ENCODE measurements around the gene CCNB1.
"Not testable (repeated sequence)": the region's sequence is repeated elsewhere in the genome, so short reads cannot be mapped to it uniquely, and the experiment has no call there.

Gene CCNB1

GRCh38 chr5:69137807-69138206 lies 29.1 kb upstream of the CCNB1 start:
- TF ChIP-seq, protein P1, sequence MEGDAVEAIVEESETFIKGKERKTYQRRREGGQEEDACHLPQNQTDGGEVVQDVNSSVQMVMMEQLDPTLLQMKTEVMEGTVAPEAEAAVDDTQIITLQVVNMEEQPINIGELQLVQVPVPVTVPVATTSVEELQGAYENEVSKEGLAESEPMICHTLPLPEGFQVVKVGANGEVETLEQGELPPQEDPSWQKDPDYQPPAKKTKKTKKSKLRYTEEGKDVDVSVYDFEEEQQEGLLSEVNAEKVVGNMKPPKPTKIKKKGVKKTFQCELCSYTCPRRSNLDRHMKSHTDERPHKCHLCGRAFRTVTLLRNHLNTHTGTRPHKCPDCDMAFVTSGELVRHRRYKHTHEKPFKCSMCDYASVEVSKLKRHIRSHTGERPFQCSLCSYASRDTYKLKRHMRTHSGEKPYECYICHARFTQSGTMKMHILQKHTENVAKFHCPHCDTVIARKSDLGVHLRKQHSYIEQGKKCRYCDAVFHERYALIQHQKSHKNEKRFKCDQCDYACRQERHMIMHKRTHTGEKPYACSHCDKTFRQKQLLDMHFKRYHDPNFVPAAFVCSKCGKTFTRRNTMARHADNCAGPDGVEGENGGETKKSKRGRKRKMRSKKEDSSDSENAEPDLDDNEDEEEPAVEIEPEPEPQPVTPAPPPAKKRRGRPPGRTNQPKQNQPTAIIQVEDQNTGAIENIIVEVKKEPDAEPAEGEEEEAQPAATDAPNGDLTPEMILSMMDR (IDR thresholded peaks at IDR 0.05; ENCODE audit: borderline replicate concordance, extremely low read depth, low read length, poor library complexity, severe bottlenecking) = no peak
- no peak for TF ChIP-seq EZH2 (IDR thresholded peaks at IDR 0.05; ENCODE audit: borderline replicate concordance, low read depth, low read length, severe bottlenecking)
- H3K4me3 ChIP-seq (ENCODE audit: low read depth in 1 of 2, low read length in 2 of 2) = no peak overlapping the region
- no peaks in the 10 kb centered on the region for H3K79me2 ChIP-seq (ENCODE audit: insufficient read depth, low read length)
- H3K4me1 ChIP-seq (ENCODE audit: insufficient read depth, low read length) = no peaks in the 10 kb centered on the region
- H3K27me3 ChIP-seq (ENCODE audit: insufficient read depth, low read length, poor library complexity) = no peaks in the 10 kb centered on the region
- no peak overlapping the region for H3K9ac ChIP-seq (ENCODE audit: low read depth, low read length)
- H3K4me2 ChIP-seq (ENCODE audit: insufficient read depth, low read length) = no peak overlapping the region
- H2AFZ ChIP-seq (ENCODE audit: low read depth, low read length) = no peak overlapping the region
- no peaks in the 10 kb centered on the region for H3K9me3 ChIP-seq (ENCODE audit: insufficient read depth, low read length, severe bottlenecking)
- ATAC-seq (ENCODE audit: insufficient read depth, low read depth) = no peak
- H4K20me1 ChIP-seq (ENCODE audit: insufficient read depth, low read length) = no peaks in the 10 kb centered on the region
- peaks cover 6% of the 10 kb centered on the region; the same call in 1 of the 2 replicates for H3K36me3 ChIP-seq (ENCODE audit: insufficient read depth, low read length)
- no peak for DNase-seq
- no peak overlapping the region for H3K27ac ChIP-seq (ENCODE audit: low read length)

- no peak for ATAC-seq (ENCODE audit: insufficient read depth, low read depth)
- H3K27ac ChIP-seq (ENCODE audit: low read length) = no peak overlapping the region
- no peaks in the 10 kb centered on the region for H3K9me3 ChIP-seq (ENCODE audit: insufficient read depth, low read length, severe bottlenecking)
- no peaks in the 10 kb centered on the region for H3K79me2 ChIP-seq (ENCODE audit: insufficient read depth, low read length)
- H3K4me1 ChIP-seq (ENCODE audit: insufficient read depth, low read length) = no peaks in the 10 kb centered on the region
- H3K27me3 ChIP-seq (ENCODE audit: insufficient read depth, low read length, poor library complexity) = no peaks in the 10 kb centered on the region
- H3K4me3 ChIP-seq (ENCODE audit: low read depth in 1 of 2, low read length in 2 of 2) = no peak overlapping the region
- H4K20me1 ChIP-seq (ENCODE audit: insufficient read depth, low read length) = no peaks in the 10 kb centered on the region
- DNase-seq = no peak
- H3K36me3 ChIP-seq (ENCODE audit: insufficient read depth, low read length) = no peaks in the 10 kb centered on the region; the same call in 1 of the 2 replicates
- no peak overlapping the region for H3K9ac ChIP-seq (ENCODE audit: low read depth, low read length)
- H3K4me2 ChIP-seq (ENCODE audit: insufficient read depth, low read length) = no peak overlapping the region
- H2AFZ ChIP-seq (ENCODE audit: low read depth, low read length) = no peak overlapping the region
- TF ChIP-seq EZH2 (IDR thresholded peaks at IDR 0.05; ENCODE audit: borderline replicate concordance, low read depth, low read length, severe bottlenecking) = no peak
- TF ChIP-seq, protein P1 (IDR thresholded peaks at IDR 0.05; ENCODE audit: borderline replicate concordance, extremely low read depth, low read length, poor library complexity, severe bottlenecking) = no peak
Observed at GRCh38 chr5:69138766-69139165, 28.2 kb upstream of the CCNB1 start.

GRCh38 chr5:69140239-69140638 lies 26.7 kb upstream of the CCNB1 start:
- H3K4me3 ChIP-seq (ENCODE audit: low read depth in 1 of 2, low read length in 2 of 2); H3K27ac ChIP-seq (ENCODE audit: low read length); DNase-seq; H3K4me1 ChIP-seq (ENCODE audit: insufficient read depth, low read length); ATAC-seq (ENCODE audit: insufficient read depth, low read depth); H3K9ac ChIP-seq (ENCODE audit: low read depth, low read length); H3K36me3 ChIP-seq (ENCODE audit: insufficient read depth, low read length); H2AFZ ChIP-seq (ENCODE audit: low read depth, low read length); H3K9me3 ChIP-seq (ENCODE audit: insufficient read depth, low read length, severe bottlenecking); H3K27me3 ChIP-seq (ENCODE audit: insufficient read depth, low read length, poor library complexity); H3K79me2 ChIP-seq (ENCODE audit: insufficient read depth, low read length); H4K20me1 ChIP-seq (ENCODE audit: insufficient read depth, low read length); H3K4me2 ChIP-seq (ENCODE audit: insufficient read depth, low read length): not testable (repeated sequence)

- no peaks in the 10 kb centered on the region for H3K27me3 ChIP-seq (ENCODE audit: insufficient read depth, low read length, poor library complexity)
- no peak for TF ChIP-seq EZH2 (IDR thresholded peaks at IDR 0.05; ENCODE audit: borderline replicate concordance, low read depth, low read length, severe bottlenecking)
- TF ChIP-seq, protein P1 (IDR thresholded peaks at IDR 0.05; ENCODE audit: borderline replicate concordance, extremely low read depth, low read length, poor library complexity, severe bottlenecking) = no peak
- no peaks in the 10 kb centered on the region for H3K9me3 ChIP-seq (ENCODE audit: insufficient read depth, low read length, severe bottlenecking)
- no peaks in the 10 kb centered on the region for H3K36me3 ChIP-seq (ENCODE audit: insufficient read depth, low read length)
- no peak overlapping the region for H2AFZ ChIP-seq (ENCODE audit: low read depth, low read length)
- H3K27ac ChIP-seq (ENCODE audit: low read length) = no peak overlapping the region
- no peaks in the 10 kb centered on the region for H3K4me1 ChIP-seq (ENCODE audit: insufficient read depth, low read length)
- H3K4me3 ChIP-seq (ENCODE audit: low read depth in 1 of 2, low read length in 2 of 2) = no peak overlapping the region
- ATAC-seq (ENCODE audit: insufficient read depth, low read depth) (no peak), DNase-seq (no peak)
- H3K79me2 ChIP-seq (ENCODE audit: insufficient read depth, low read length) = no peaks in the 10 kb centered on the region
- no peak overlapping the region for H3K4me2 ChIP-seq (ENCODE audit: insufficient read depth, low read length)
- no peaks in the 10 kb centered on the region for H4K20me1 ChIP-seq (ENCODE audit: insufficient read depth, low read length)
- no peak overlapping the region for H3K9ac ChIP-seq (ENCODE audit: low read depth, low read length)
Observed at GRCh38 chr5:69140827-69141226, 26.1 kb upstream of the CCNB1 start.

- not testable (repeated sequence) for H3K4me1 ChIP-seq (ENCODE audit: insufficient read depth, low read length); H4K20me1 ChIP-seq (ENCODE audit: insufficient read depth, low read length); ATAC-seq (ENCODE audit: insufficient read depth, low read depth); H3K36me3 ChIP-seq (ENCODE audit: insufficient read depth, low read length); H3K4me3 ChIP-seq (ENCODE audit: low read depth in 1 of 2, low read length in 2 of 2); H3K79me2 ChIP-seq (ENCODE audit: insufficient read depth, low read length); H3K27me3 ChIP-seq (ENCODE audit: insufficient read depth, low read length, poor library complexity); H3K9ac ChIP-seq (ENCODE audit: low read depth, low read length); H3K27ac ChIP-seq (ENCODE audit: low read length); DNase-seq; H3K4me2 ChIP-seq (ENCODE audit: insufficient read depth, low read length); H3K9me3 ChIP-seq (ENCODE audit: insufficient read depth, low read length, severe bottlenecking); H2AFZ ChIP-seq (ENCODE audit: low read depth, low read length)
Observed at GRCh38 chr5:69148576-69148975, 18.4 kb upstream of the CCNB1 start.
